Transverse colon (tissue), 4 donors: ENCODE measurements around the gene SCART1. TPM values are rescaled to one million over a fixed set of nuclear protein-coding genes. Genes with fewer than 3 reads are reported as not detected.

ENCODE experiments used
- DNase-seq: peaks from one replicate; pipeline ENCODE4 v3.0.0-alpha.2; 2019
- H3K27ac ChIP-seq, 4 donors: fragments of 200-600 bp; sonication (generic); 2 replicates each; pipeline ENCODE4 v1.5.1; 2016 to 2018; ENCODE audit warnings: inconsistent platforms in 4 of 4
- H3K27me3 ChIP-seq: fragments of 200-600 bp; sonication (generic); 2 replicates; pipeline ENCODE4 v1.5.1; 2017; ENCODE audit warnings: inconsistent platforms
- H3K36me3 ChIP-seq, 4 donors: fragments of 200-600 bp; sonication (generic); 2 replicates each; pipeline ENCODE4 v1.5.1; 2017 to 2019; ENCODE audit warnings: inconsistent platforms in 4 of 4
- H3K4me1 ChIP-seq, 4 donors: fragments of 200-600 bp; sonication (generic); 2 replicates each; pipeline ENCODE4 v1.5.1; 2017 to 2020; ENCODE audit warnings: inconsistent platforms in 4 of 4
- H3K4me3 ChIP-seq, 4 donors: fragments of 200-600 bp; sonication (generic); 1 replicate in 1 of 4; 2 replicates in 3 of 4; pipeline versions ENCODE4 v1.5.1 to v1.6.1; 2017 to 2019; ENCODE audit warnings: inconsistent platforms in 4 of 4
- H3K9me3 ChIP-seq, 2 donors: fragments of 200-600 bp; sonication (generic); 2 replicates each; pipeline ENCODE4 v1.5.1; 2017 to 2019; ENCODE audit warnings: inconsistent platforms in 2 of 2
- CTCF ChIP-seq, 5 experiments: fragments of 200-600 bp in 3 of 5; fragments of 450-650 bp in 2 of 5; sonication (generic) in 3 of 5; IDR thresholded peaks; 1 replicate in 2 of 5; 2 replicates in 3 of 5; pipeline ENCODE4 v1.5.1; 2016 to 2017; ENCODE audit warnings: antibody characterized with exemption in 5 of 5, inconsistent platforms in 3 of 5, mild to moderate bottlenecking in 2 of 5, moderate library complexity in 1 of 5
- EP300 ChIP-seq: sonication (generic); formaldehyde crosslinking; IDR thresholded peaks from one replicate; pipeline ENCODE4 v1.6.1; 2017; ENCODE audit warnings: antibody characterized with exemption, low read depth
- POLR2A ChIP-seq: fragments of 450-650 bp; IDR thresholded peaks from one replicate; pipeline ENCODE4 v1.6.1; 2016; ENCODE audit warnings: antibody characterized with exemption, mild to moderate bottlenecking, moderate library complexity
- POLR2AphosphoS5 ChIP-seq, 3 donors: sonication (generic); formaldehyde crosslinking; IDR thresholded peaks; one replicate each; pipeline ENCODE4 v1.6.1; 2016; ENCODE audit warnings: antibody characterized with exemption in 3 of 3
- WGBS, 2 donors: methylation state at CpG; one replicate each; pipeline ENCODE4 v1.1.5; 2018; ENCODE audit warnings: low coverage in 1 of 2; 5-methylcytosine and 5-hydroxymethylcytosine counted together
- in situ Hi-C, 4 donors: fragments of 200-750 bp; cut with MboI; loops; one replicate each; pipeline versions ENCODE4 v1.15.0 to v1.15.1; 2017; ENCODE audit warnings: low sequenced_read_pairs in 3 of 4, low pct_ligation_motif_present in 1 of 4, low pct_unique_long_range_greater_than_20kb in 1 of 4
- intact Hi-C: fragments of 100-400 bp; cut with DNase I; formaldehyde crosslinking; loops from one replicate; pipeline ENCODE4 v1.15.1; 2023; ENCODE audit warnings: low total_unique reads
- total RNA-seq, 4 donors: library from RNA; depleted of rRNA; stranded (reverse); fragments of >200 nt; gene quantifications; one replicate each; pipeline ENCODE4 v1.1.0, GENCODE V29; 2016

The SCART1 gene
- total RNA-seq, 4 donors from 2014 or later: 1.6 to 6.5 (median 3.1) TPM

GRCh38 chr10:133461027-133461426 is 7.3 kb downstream of the SCART1 start:
- 97 to 100% methylated on average over 1 to 7 of the region's 7 CpGs for WGBS, 2 donors
- DNase-seq: no peak
- in situ Hi-C loops: no loop called here

GRCh38 chr10:133461841-133462240 is 8.1 kb downstream of the SCART1 start:
- no peaks in the 10 kb centered on the region for H3K9me3 ChIP-seq
- no peak overlapping the region for H3K27ac ChIP-seq
- no peak for DNase-seq
- H3K4me3 ChIP-seq: no peak overlapping the region
- TF ChIP-seq POLR2AphosphoS5 (IDR thresholded peaks at IDR 0.05) (no peak), POLR2A (no peak), CTCF (IDR thresholded peaks at IDR 0.05) (no peak)
- WGBS, 2 donors: 75 to 100% methylated on average over 2 to 8 of the region's 8 CpGs
- no peaks in the 10 kb centered on the region for H3K4me1 ChIP-seq
- H3K27me3 ChIP-seq: no peaks in the 10 kb centered on the region
- H3K36me3 ChIP-seq: no peaks in the 10 kb centered on the region
- intact Hi-C loops (no loop called here), in situ Hi-C loops (no loop called here)

More at GRCh38 chr10:133461027-133461426, 7.3 kb downstream of the SCART1 start:
- no peaks in the 10 kb centered on the region for H3K36me3 ChIP-seq
- H3K9me3 ChIP-seq: no peaks in the 10 kb centered on the region
- H3K4me3 ChIP-seq: no peak overlapping the region
- H3K4me1 ChIP-seq: no peaks in the 10 kb centered on the region
- TF ChIP-seq POLR2AphosphoS5 (IDR thresholded peaks at IDR 0.05) (no peak), EP300 (no peak)
- H3K27ac ChIP-seq: no peak overlapping the region
- intact Hi-C loops: no loop called here
- H3K27me3 ChIP-seq: no peaks in the 10 kb centered on the region

- in situ Hi-C loops: no loop called here
- Histone ChIP-seq H3K36me3 (no peaks in the 10 kb centered on the region), H3K9me3 (no peaks in the 10 kb centered on the region), H3K4me3 (no peak overlapping the region), H3K27ac (no peak overlapping the region), H3K27me3 (no peaks in the 10 kb centered on the region), H3K4me1 (no peaks in the 10 kb centered on the region)
- no peak for DNase-seq
- intact Hi-C loops: no loop called here
- WGBS, 2 donors: 88 to 93% methylated on average over 7 to 10 of the region's 10 CpGs
- TF ChIP-seq POLR2A (no peak), POLR2AphosphoS5 (IDR thresholded peaks at IDR 0.05) (no peak), EP300 (no peak), CTCF (IDR thresholded peaks at IDR 0.05) (no peak)
These were observed 9.0 kb downstream of the SCART1 start for GRCh38 chr10:133462512-133463305.

GRCh38 chr10:133464582-133465031 is 10.9 kb downstream of the SCART1 start:
- H3K4me1 ChIP-seq: no peaks in the 10 kb centered on the region
- H3K27me3 ChIP-seq: no peaks in the 10 kb centered on the region
- intact Hi-C loops: no loop called here
- no peak for DNase-seq
- no peak overlapping the region for H3K4me3 ChIP-seq
- 90% methylated on average over 8 of the region's 12 CpGs; no CpG with 5 or more reads in 1 of the 2 donors for WGBS, 2 donors
- TF ChIP-seq POLR2AphosphoS5 (IDR thresholded peaks at IDR 0.05): no peak
- TF ChIP-seq EP300: no peak
- no peak for TF ChIP-seq CTCF (IDR thresholded peaks at IDR 0.05)
- TF ChIP-seq POLR2A: no peak
- no peaks in the 10 kb centered on the region for H3K9me3 ChIP-seq
- no peak overlapping the region for H3K27ac ChIP-seq
- no peaks in the 10 kb centered on the region for H3K36me3 ChIP-seq
- in situ Hi-C loops: no loop called here
